Transverse colon (tissue), 3 donors: ENCODE data around the gene KRTAP7-1.

Experiments used
- EP300 ChIP-seq: sonication (generic); formaldehyde crosslinking; IDR thresholded peaks from one replicate; pipeline ENCODE4 v1.6.1; 2017; ENCODE audit warnings: antibody characterized with exemption, low read depth
- POLR2A ChIP-seq: fragments of 450-650 bp; IDR thresholded peaks from one replicate; pipeline ENCODE4 v1.6.1; 2016; ENCODE audit warnings: antibody characterized with exemption, mild to moderate bottlenecking, moderate library complexity
- TF ChIP-seq, protein P1 (sequence below), 5 experiments: fragments of 200-600 bp in 3 of 5; fragments of 450-650 bp in 2 of 5; sonication (generic) in 3 of 5; IDR thresholded peaks; 1 replicate in 2 of 5; 2 replicates in 3 of 5; pipeline ENCODE4 v1.5.1; 2016 to 2017; ENCODE audit warnings: antibody characterized with exemption in 5 of 5, inconsistent platforms in 3 of 5, mild to moderate bottlenecking in 2 of 5, moderate library complexity in 1 of 5

DNA sequence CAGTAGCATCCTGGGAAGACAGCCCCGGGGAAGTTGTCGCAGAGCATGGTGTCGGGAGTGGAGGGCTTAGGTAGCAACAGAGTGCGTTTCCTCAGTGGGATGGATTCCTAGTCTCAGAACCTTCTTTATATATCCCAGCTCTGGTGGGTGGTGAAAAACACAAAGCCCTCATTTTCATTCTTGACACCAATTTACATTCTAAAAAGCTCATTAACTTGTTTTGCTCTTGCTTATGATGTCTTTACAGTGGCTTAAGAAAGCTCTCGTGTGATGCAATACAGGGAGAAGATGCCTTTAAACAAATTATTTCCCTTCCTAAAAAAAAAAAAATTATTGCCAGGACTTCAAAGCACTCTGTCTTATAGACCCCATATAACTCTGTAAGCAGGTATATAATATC is 16.4 kb downstream of the KRTAP7-1 start, which contains the start of gene KRTAP8-1:
- TF ChIP-seq, protein P1, sequence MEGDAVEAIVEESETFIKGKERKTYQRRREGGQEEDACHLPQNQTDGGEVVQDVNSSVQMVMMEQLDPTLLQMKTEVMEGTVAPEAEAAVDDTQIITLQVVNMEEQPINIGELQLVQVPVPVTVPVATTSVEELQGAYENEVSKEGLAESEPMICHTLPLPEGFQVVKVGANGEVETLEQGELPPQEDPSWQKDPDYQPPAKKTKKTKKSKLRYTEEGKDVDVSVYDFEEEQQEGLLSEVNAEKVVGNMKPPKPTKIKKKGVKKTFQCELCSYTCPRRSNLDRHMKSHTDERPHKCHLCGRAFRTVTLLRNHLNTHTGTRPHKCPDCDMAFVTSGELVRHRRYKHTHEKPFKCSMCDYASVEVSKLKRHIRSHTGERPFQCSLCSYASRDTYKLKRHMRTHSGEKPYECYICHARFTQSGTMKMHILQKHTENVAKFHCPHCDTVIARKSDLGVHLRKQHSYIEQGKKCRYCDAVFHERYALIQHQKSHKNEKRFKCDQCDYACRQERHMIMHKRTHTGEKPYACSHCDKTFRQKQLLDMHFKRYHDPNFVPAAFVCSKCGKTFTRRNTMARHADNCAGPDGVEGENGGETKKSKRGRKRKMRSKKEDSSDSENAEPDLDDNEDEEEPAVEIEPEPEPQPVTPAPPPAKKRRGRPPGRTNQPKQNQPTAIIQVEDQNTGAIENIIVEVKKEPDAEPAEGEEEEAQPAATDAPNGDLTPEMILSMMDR (IDR thresholded peaks at IDR 0.05) = no peak
- TF ChIP-seq EP300 (no peak), POLR2A (no peak)
